Measurements from ENCODE around the gene ERFE. TPM values are rescaled to one million over a fixed set of nuclear protein-coding genes. Genes with fewer than 3 reads are reported as not detected.

ERFE gene
- total and polyA plus RNA-seq, 2 of the 4 experiments (the other 2 are of a cell fraction) = 1.3 to 3.5 TPM

DNA sequence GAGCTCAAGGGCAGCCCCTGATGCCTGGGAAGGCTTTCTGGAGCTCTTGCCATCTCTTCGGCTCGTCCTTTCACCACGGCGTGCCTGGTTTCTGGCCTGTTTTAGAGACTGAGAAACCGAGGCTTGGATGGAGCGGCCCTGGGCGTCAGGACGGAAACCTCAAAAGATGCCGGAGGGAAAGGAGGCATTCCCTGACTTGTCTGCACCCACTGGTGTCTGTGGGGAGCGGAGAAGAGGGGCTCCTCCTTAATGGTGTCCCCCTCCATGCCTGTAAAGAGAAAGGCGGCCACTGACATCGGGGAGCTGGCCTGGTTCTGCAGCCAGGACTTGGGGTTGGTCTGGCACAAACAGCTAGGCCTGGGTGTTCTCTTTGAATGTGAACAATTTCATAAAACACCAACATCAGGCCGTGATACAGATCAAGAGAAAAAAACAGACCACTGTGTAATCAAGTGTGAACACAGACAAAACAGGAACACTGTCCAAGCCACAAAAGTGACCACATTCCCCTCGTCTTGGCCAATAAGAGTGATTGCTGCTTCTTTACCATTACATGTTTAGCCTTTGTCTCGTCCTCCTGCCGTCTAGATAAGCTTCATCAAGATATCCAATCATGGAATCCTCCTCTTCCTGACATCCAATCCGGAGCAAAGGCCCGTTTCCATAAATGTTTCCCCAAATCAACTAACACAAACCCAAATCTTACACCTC, 45.4 kb downstream of the ERFE start:
- Histone ChIP-seq H3K14ac (replicated peaks; ENCODE audit: low read depth, low read length) (peak overlapping the region; percentile 97), H3K9ac (ENCODE audit: low read depth, low read length) (peak overlapping the region; percentile 62), H3K27ac (ENCODE audit: insufficient read depth, low read length) (peak overlapping the region; percentile 54), H2AK9ac (replicated peaks; ENCODE audit: low read depth, low read length, poor library complexity) (peak overlapping the region; percentile 89), H3K18ac (ENCODE audit: low read depth, low read length) (peak overlapping the region; percentile 78), H2AFZ (replicated peaks; ENCODE audit: low read length, poor library complexity) (peak overlapping the region; percentile 96), H4K91ac (ENCODE audit: insufficient read depth, low read depth, low read length) (peak overlapping the region; percentile 94), H4K5ac (ENCODE audit: low read depth, low read length) (peak overlapping the region; percentile 92), H3K4me1 (ENCODE audit: control insufficient read depth, insufficient read depth, low read length) (peaks cover 6% of the 10 kb centered on the region), H3K79me1 (ENCODE audit: low read depth in 1 of 2, low read length in 2 of 2) (peaks cover 0 to 33% of the 10 kb centered on the region in 2 experiments; a peak in 3 of 4 replicates), H3K36me3 (ENCODE audit: control insufficient read depth, insufficient read depth, low read length) (0 out of 2 replicates have a peak, but pooled peaks cover 1% of the 10 kb centered on the region), H3K4ac (ENCODE audit: low read depth, low read length) (peak overlapping the region; percentile 89), H3K56ac (ENCODE audit: extremely low read depth, insufficient read depth, low read length) (peak overlapping the region; percentile 90), H2BK20ac (ENCODE audit: low read depth, low read length) (no peak overlapping the region), H4K8ac (ENCODE audit: low read depth in 2 of 2, low read length in 2 of 2) (peak overlapping the region; percentile 99), H4K20me1 (ENCODE audit: insufficient read depth, low read length) (peaks cover 34% of the 10 kb centered on the region), H3K9me3 (ENCODE audit: control insufficient read depth, insufficient read depth, low read length) (no peaks in the 10 kb centered on the region), H3K23ac (ENCODE audit: low read depth, low read length) (peak overlapping the region; percentile 92), H2BK5ac (ENCODE audit: low read depth, low read length, poor library complexity, severe bottlenecking) (peak overlapping the region; percentile 46), H3K4me3 (ENCODE audit: insufficient read depth, low read depth, low read length) (peak overlapping the region; percentile 50), H3K4me2 (ENCODE audit: low read depth, low read length) (peak overlapping the region; percentile 82), H2AK5ac (ENCODE audit: low read depth, low read length) (peak overlapping the region; percentile 88), H3K27me3 (ENCODE audit: control insufficient read depth, insufficient read depth, low read length) (peaks cover 12% of the 10 kb centered on the region), H3K9me1 (ENCODE audit: insufficient read depth, low read length) (peaks cover 4% of the 10 kb centered on the region; the same call in 1 of the 2 replicates), H2BK120ac (ENCODE audit: low read depth, low read length) (peak overlapping the region; percentile 70), H2BK15ac (ENCODE audit: low read depth, low read length) (0 out of 3 replicates have a peak overlapping the region, but pooled peaks have one; percentile 15)
- ATAC-seq (ENCODE audit: low read depth) (0 out of 2 replicates have a peak, but pooled peaks have one; percentile 3), DNase-seq (no peak)
- CTCF ChIA-PET = no interaction called here
- dilution Hi-C loops (cut with HindIII; ENCODE audit: low sequenced_read_pairs, unreplicated experiment) = no loop called here
- BruUV-seq (replicated peaks) = no TSS peak
- POLR2A ChIA-PET (ENCODE audit: unreplicated experiment) = interaction anchor here (1.0 kb wide), 1 partner anchor 28 kb away, joined by 4 read pairs; no protein-coding TSS in a partner anchor
- WGBS, 2 experiments (ENCODE audit: extremely low coverage in 2 of 2, insufficient read length in 1 of 2) = 66% methylated on average over 11 of the region's 18 CpGs; no CpG with 5 or more reads in 1 of the 2 experiments
- in situ Hi-C loops (cut with MboI; ENCODE audit: low sequenced_read_pairs) = no loop called here
- intact Hi-C loops (cut with micrococcal nuclease) = no loop called here
- TF ChIP-seq, protein P1, sequence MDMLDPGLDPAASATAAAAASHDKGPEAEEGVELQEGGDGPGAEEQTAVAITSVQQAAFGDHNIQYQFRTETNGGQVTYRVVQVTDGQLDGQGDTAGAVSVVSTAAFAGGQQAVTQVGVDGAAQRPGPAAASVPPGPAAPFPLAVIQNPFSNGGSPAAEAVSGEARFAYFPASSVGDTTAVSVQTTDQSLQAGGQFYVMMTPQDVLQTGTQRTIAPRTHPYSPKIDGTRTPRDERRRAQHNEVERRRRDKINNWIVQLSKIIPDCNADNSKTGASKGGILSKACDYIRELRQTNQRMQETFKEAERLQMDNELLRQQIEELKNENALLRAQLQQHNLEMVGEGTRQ (IDR thresholded peaks at IDR 0.05; ENCODE audit: low read depth, low read length) = no peak
- TF ChIP-seq RFX5 (IDR thresholded peaks at IDR 0.05; ENCODE audit: low read depth, low read length) (no peak), NFE2L2 (IDR thresholded peaks at IDR 0.05; ENCODE audit: low read depth, low read length) (no peak), CHD1 (IDR thresholded peaks at IDR 0.05; ENCODE audit: low read depth, low read length) (no peak), RAD21 (IDR thresholded peaks at IDR 0.05; ENCODE audit: low read length) (no peak), BHLHE40 (IDR thresholded peaks at IDR 0.05; ENCODE audit: low read depth, low read length) (no peak)
- TF ChIP-seq, protein P2, sequence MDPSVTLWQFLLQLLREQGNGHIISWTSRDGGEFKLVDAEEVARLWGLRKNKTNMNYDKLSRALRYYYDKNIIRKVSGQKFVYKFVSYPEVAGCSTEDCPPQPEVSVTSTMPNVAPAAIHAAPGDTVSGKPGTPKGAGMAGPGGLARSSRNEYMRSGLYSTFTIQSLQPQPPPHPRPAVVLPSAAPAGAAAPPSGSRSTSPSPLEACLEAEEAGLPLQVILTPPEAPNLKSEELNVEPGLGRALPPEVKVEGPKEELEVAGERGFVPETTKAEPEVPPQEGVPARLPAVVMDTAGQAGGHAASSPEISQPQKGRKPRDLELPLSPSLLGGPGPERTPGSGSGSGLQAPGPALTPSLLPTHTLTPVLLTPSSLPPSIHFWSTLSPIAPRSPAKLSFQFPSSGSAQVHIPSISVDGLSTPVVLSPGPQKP (IDR thresholded peaks at IDR 0.05; ENCODE audit: borderline replicate concordance, low read depth, low read length) = no peak

All from IMR-90 (cell line).